H9 (cell line): ENCODE results near the gene DHX40. TPM values are rescaled to one million over a fixed set of nuclear protein-coding genes. Genes with fewer than 3 reads are reported as not detected.

ENCODE experiments used
- DNase-seq: peaks from one replicate; pipeline ENCODE4 v3.0.0-alpha.2; 2017
- H2AFZ ChIP-seq: one replicate; pipeline ENCODE4 v1.6.1; 2013; ENCODE audit warnings: mild to moderate bottlenecking, low read length, control low read depth, moderate library complexity
- H2AK5ac ChIP-seq: 2 replicates; pipeline ENCODE4 v1.6.1; 2013; ENCODE audit warnings: low read length, control low read depth, mixed read lengths; ENCODE audit not compliant: insufficient read length
- H2BK120ac ChIP-seq: one replicate; pipeline ENCODE4 v1.6.1; 2013; ENCODE audit warnings: low read depth, mild to moderate bottlenecking, low read length, control low read depth, inconsistent platforms; ENCODE audit not compliant: poor library complexity, severe bottlenecking
- H2BK12ac ChIP-seq: 2 replicates; pipeline ENCODE4 v1.6.1; 2013; ENCODE audit warnings: low read length, control low read depth, mixed read lengths, low read depth; ENCODE audit not compliant: insufficient read length
- H2BK15ac ChIP-seq: 2 replicates; pipeline ENCODE4 v1.6.1; 2013; ENCODE audit warnings: low read depth, low read length, control low read depth
- H2BK20ac ChIP-seq: one replicate; pipeline ENCODE4 v1.6.1; 2013; ENCODE audit warnings: low read depth, mild to moderate bottlenecking, low read length, control low read depth, inconsistent platforms; ENCODE audit not compliant: poor library complexity, severe bottlenecking
- H2BK5ac ChIP-seq: 2 replicates; pipeline ENCODE4 v1.6.1; 2013; ENCODE audit warnings: low read length, control low read depth, mixed read lengths; ENCODE audit not compliant: insufficient read length
- H3K14ac ChIP-seq: 2 replicates; pipeline ENCODE4 v1.6.1; 2013; ENCODE audit warnings: low read length, control low read depth; ENCODE audit not compliant: insufficient read depth
- H3K18ac ChIP-seq: 2 replicates; pipeline ENCODE4 v1.6.1; 2013; ENCODE audit warnings: low read depth, mild to moderate bottlenecking, mixed read lengths, low read length, control low read depth; ENCODE audit not compliant: insufficient read length
- H3K23ac ChIP-seq: 2 replicates; pipeline ENCODE4 v1.6.1; 2013; ENCODE audit warnings: low read length, control low read depth, mixed read lengths, low read depth; ENCODE audit not compliant: insufficient read length
- H3K23me2 ChIP-seq: 2 replicates; pipeline ENCODE4 v1.6.1; 2013; ENCODE audit warnings: low read depth, mild to moderate bottlenecking, mixed read lengths, low read length, control low read depth; ENCODE audit not compliant: insufficient read length, poor library complexity, severe bottlenecking
- H3K27ac ChIP-seq: 2 replicates; pipeline ENCODE4 v1.5.1; 2013; ENCODE audit warnings: low read length, control low read depth, mixed read lengths, low read depth; ENCODE audit not compliant: insufficient read length
- H3K27me3 ChIP-seq: 2 replicates; pipeline ENCODE4 v1.6.1; 2013; ENCODE audit warnings: low read length, control low read depth, inconsistent platforms; ENCODE audit not compliant: insufficient read depth
- H3K4ac ChIP-seq: 2 replicates; pipeline ENCODE4 v1.6.1; 2013; ENCODE audit warnings: low read depth, mild to moderate bottlenecking, control low read depth, inconsistent platforms, low read length, moderate library complexity
- H3K4me1 ChIP-seq: 2 replicates; pipeline ENCODE4 v1.6.1; 2013; ENCODE audit warnings: low read length, control low read depth, inconsistent platforms; ENCODE audit not compliant: insufficient read depth
- H3K4me2 ChIP-seq: 2 replicates; pipeline ENCODE4 v1.6.1; 2013; ENCODE audit warnings: low read length, control low read depth, mixed read lengths; ENCODE audit not compliant: insufficient read length, insufficient read depth
- H3K56ac ChIP-seq: 2 replicates; pipeline ENCODE4 v1.6.1; 2013; ENCODE audit warnings: low read depth, mild to moderate bottlenecking, mixed read lengths, low read length, control low read depth; ENCODE audit not compliant: insufficient read length
- H3K79me1 ChIP-seq: 2 replicates; pipeline ENCODE4 v1.6.1; 2013; ENCODE audit warnings: low read depth, mild to moderate bottlenecking, moderate library complexity, low read length, control low read depth, inconsistent platforms; ENCODE audit not compliant: insufficient read depth, poor library complexity, severe bottlenecking
- H3K79me2 ChIP-seq: 2 replicates; pipeline ENCODE4 v1.6.1; 2013; ENCODE audit warnings: low read length, control low read depth, inconsistent platforms; ENCODE audit not compliant: insufficient read depth
- H3K9ac ChIP-seq: 2 replicates; pipeline ENCODE4 v1.6.1; 2013; ENCODE audit warnings: low read length, control low read depth, mixed read lengths; ENCODE audit not compliant: insufficient read length; ENCODE audit errors: extremely low read depth
- H3K9me3 ChIP-seq: one replicate; pipeline ENCODE4 v1.6.1; 2013; ENCODE audit warnings: low read depth, low read length, inconsistent platforms; ENCODE audit not compliant: control insufficient read depth
- H3T11ph ChIP-seq: one replicate; pipeline ENCODE4 v1.6.1; 2013; ENCODE audit warnings: mild to moderate bottlenecking, low read length, control low read depth, inconsistent platforms
- H4K20me1 ChIP-seq: one replicate; pipeline ENCODE4 v1.6.1; 2013; ENCODE audit not compliant: control insufficient read depth, insufficient read length, insufficient read depth
- H4K5ac ChIP-seq: 2 replicates; pipeline ENCODE4 v1.6.1; 2013; ENCODE audit warnings: low read depth, mild to moderate bottlenecking, mixed read lengths, low read length, control low read depth; ENCODE audit not compliant: insufficient read length
- H4K8ac ChIP-seq: replicated peaks from 2 replicates; pipeline ENCODE4 v1.6.1; 2013; ENCODE audit warnings: low read length, control low read depth, mixed read lengths, low read depth; ENCODE audit not compliant: insufficient read length
- H4K91ac ChIP-seq: 2 replicates; pipeline ENCODE4 v1.6.1; 2013; ENCODE audit warnings: low read depth, mild to moderate bottlenecking, moderate library complexity, mixed read lengths, low read length, control low read depth; ENCODE audit not compliant: insufficient read length
- H3K27ac Mint-ChIP-seq, 3 experiments: 2 replicates in 2 of 3; 3 replicates in 1 of 3; pipeline ENCODE4 v1.8.0; 2020 to 2021; ENCODE audit warnings: mixed read lengths in 3 of 3, mild to moderate bottlenecking in 1 of 3, moderate library complexity in 1 of 3
- H3K27me3 Mint-ChIP-seq: 2 replicates; pipeline ENCODE4 v1.8.0; 2021; ENCODE audit warnings: low read depth, mild to moderate bottlenecking, moderate library complexity, mixed read lengths
- H3K36me3 Mint-ChIP-seq, 3 experiments: 2 replicates in 2 of 3; 3 replicates in 1 of 3; pipeline ENCODE4 v1.8.0; 2020 to 2021; ENCODE audit warnings: low read depth in 3 of 3, mixed read lengths in 3 of 3; ENCODE audit not compliant: insufficient read depth in 1 of 3
- H3K4me1 Mint-ChIP-seq, 2 experiments: 2 replicates each; pipeline ENCODE4 v1.8.0; 2020; ENCODE audit warnings: mixed read lengths in 2 of 2
- H3K4me3 Mint-ChIP-seq, 2 experiments: 2 replicates in 1 of 2; 3 replicates in 1 of 2; pipeline ENCODE4 v1.8.0; 2020 to 2021; ENCODE audit warnings: mild to moderate bottlenecking in 2 of 2, mixed read lengths in 2 of 2, moderate library complexity in 1 of 2
- H3K9me3 Mint-ChIP-seq, 2 experiments: 2 replicates in 1 of 2; 3 replicates in 1 of 2; pipeline ENCODE4 v1.8.0; 2020; ENCODE audit warnings: mild to moderate bottlenecking in 2 of 2, mixed read lengths in 2 of 2, moderate library complexity in 1 of 2
- WGBS: extraction: QIAGEN DNeasy Blood & Tissue Kit; methylation state at CpG from one replicate; pipeline ENCODE4 v1.1.7; 2013; ENCODE audit warnings: missing lambda C conversion rate, low lambda C conversion rate, mixed read lengths; ENCODE audit not compliant: insufficient read length; ENCODE audit errors: extremely low coverage; 5-methylcytosine and 5-hydroxymethylcytosine counted together
- total RNA-seq: library from RNA; stranded (reverse); gene quantifications from 2 replicates; pipeline ENCODE4 v1.2.1, GENCODE V29; 2021
- TF ChIP-seq, protein P1 (sequence below): fragments of 200-600 bp; sonication (generic); conservative IDR thresholded peaks from 3 replicates; pipeline ENCODE4 v1.8.0; 2021; ENCODE audit warnings: antibody characterized with exemption, mild to moderate bottlenecking

Gene DHX40
- total RNA-seq, 1 experiment from 2014 or later, result 28.8 TPM

DNA sequence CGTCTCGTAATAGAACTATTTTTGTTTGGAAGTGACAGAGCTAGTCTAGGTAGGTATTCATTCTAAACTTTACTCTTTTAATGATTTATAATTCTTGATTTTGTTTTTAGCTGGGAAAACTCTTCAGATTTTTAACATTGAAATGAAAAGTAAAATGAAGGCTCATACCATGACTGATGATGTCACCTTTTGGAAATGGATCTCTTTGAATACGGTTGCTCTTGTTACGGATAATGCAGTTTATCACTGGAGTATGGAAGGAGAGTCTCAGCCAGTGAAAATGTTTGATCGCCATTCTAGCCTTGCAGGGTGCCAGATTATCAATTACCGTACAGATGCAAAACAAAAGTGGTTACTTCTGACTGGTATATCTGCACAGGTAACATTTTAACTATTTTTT, 81.9 kb downstream of the DHX40 start:
- Histone ChIP-seq H3K56ac (no peak overlapping the region), H3T11ph (no peak overlapping the region), H3K9ac (no peak overlapping the region), H2BK5ac (no peak overlapping the region), H2BK12ac (no peak overlapping the region), H3K9me3 (no peaks in the 10 kb centered on the region), H3K4ac (no peak overlapping the region), H3K18ac (no peak overlapping the region), H4K20me1 (no peaks in the 10 kb centered on the region), H3K14ac (no peak overlapping the region), H3K4me1 (no peaks in the 10 kb centered on the region), H3K4me2 (no peak overlapping the region), H4K8ac (no peak overlapping the region), H3K23me2 (no peaks in the 10 kb centered on the region), H2BK20ac (no peak overlapping the region), H2BK120ac (no peak overlapping the region), H2BK15ac (no peak overlapping the region), H4K91ac (no peak overlapping the region), H3K79me1 (peaks cover 9% of the 10 kb centered on the region), H3K27ac (no peak overlapping the region), H2AFZ (no peak overlapping the region), H4K5ac (no peak overlapping the region), H3K27me3 (no peaks in the 10 kb centered on the region), H2AK5ac (no peak overlapping the region), H3K23ac (no peak overlapping the region), H3K79me2 (no peaks in the 10 kb centered on the region; the same call in 1 of the 2 replicates)
- no CpG with 5 or more reads among the region's 6 CpGs for WGBS
- no peaks in the 10 kb centered on the region for H3K27me3 Mint-ChIP-seq
- no peak overlapping the region for H3K27ac Mint-ChIP-seq
- peaks cover 0 to 4% of the 10 kb centered on the region in 2 experiments; a peak in 1 of 5 replicates for H3K9me3 Mint-ChIP-seq
- H3K4me1 Mint-ChIP-seq, result peaks cover under 1 to 2% of the 10 kb centered on the region in 2 experiments; a peak in 2 of 4 replicates
- DNase-seq, result no peak
- H3K4me3 Mint-ChIP-seq, result no peak overlapping the region
- TF ChIP-seq, protein P1, sequence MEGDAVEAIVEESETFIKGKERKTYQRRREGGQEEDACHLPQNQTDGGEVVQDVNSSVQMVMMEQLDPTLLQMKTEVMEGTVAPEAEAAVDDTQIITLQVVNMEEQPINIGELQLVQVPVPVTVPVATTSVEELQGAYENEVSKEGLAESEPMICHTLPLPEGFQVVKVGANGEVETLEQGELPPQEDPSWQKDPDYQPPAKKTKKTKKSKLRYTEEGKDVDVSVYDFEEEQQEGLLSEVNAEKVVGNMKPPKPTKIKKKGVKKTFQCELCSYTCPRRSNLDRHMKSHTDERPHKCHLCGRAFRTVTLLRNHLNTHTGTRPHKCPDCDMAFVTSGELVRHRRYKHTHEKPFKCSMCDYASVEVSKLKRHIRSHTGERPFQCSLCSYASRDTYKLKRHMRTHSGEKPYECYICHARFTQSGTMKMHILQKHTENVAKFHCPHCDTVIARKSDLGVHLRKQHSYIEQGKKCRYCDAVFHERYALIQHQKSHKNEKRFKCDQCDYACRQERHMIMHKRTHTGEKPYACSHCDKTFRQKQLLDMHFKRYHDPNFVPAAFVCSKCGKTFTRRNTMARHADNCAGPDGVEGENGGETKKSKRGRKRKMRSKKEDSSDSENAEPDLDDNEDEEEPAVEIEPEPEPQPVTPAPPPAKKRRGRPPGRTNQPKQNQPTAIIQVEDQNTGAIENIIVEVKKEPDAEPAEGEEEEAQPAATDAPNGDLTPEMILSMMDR, result no peak
- H3K36me3 Mint-ChIP-seq, result peaks cover 50 to 68% (median 65%) of the 10 kb centered on the region in 3 experiments
